GM23338 (cell line): ENCODE data around the gene ACSF3. TPM values are rescaled to one million over a fixed set of nuclear protein-coding genes. Genes with fewer than 3 reads are reported as not detected.

Source experiments
- ATAC-seq: fragments of 200-7000 bp; cut with Tn5 transposase; 3 replicates; pipeline ENCODE4 v1.9.1; 2020
- DNase-seq: peaks from one replicate; pipeline ENCODE4 v3.0.0-alpha.2; 2015; ENCODE audit warnings: low spot score
- H2AFZ ChIP-seq: fragments of 200-600 bp; sonication (generic); 2 replicates; pipeline ENCODE4 v1.8.0; 2016; ENCODE audit warnings: antibody characterized with exemption, mild to moderate bottlenecking, moderate library complexity
- H3F3A ChIP-seq: fragments of 200-600 bp; sonication (generic); replicated peaks from 2 replicates; pipeline ENCODE4 v1.8.0; 2017; ENCODE audit warnings: antibody characterized with exemption, mixed run types, low read depth
- H3K27ac ChIP-seq: fragments of 200-600 bp; sonication (generic); 2 replicates; pipeline ENCODE4 v1.6.1; 2016; ENCODE audit warnings: low read depth
- H3K27me3 ChIP-seq: fragments of 200-600 bp; sonication (generic); 2 replicates; pipeline ENCODE4 v1.8.0; 2016; ENCODE audit warnings: mild to moderate bottlenecking, mixed run types, moderate library complexity; ENCODE audit not compliant: insufficient read depth
- H3K36me3 ChIP-seq: fragments of 200-600 bp; sonication (generic); 2 replicates; pipeline ENCODE4 v1.8.0; 2016; ENCODE audit warnings: mild to moderate bottlenecking; ENCODE audit not compliant: insufficient read depth
- H3K4me1 ChIP-seq: fragments of 200-600 bp; sonication (generic); 2 replicates; pipeline ENCODE4 v1.8.0; 2016; ENCODE audit warnings: mild to moderate bottlenecking, moderate library complexity; ENCODE audit not compliant: insufficient read depth
- H3K4me2 ChIP-seq: fragments of 200-600 bp; sonication (generic); 2 replicates; pipeline ENCODE4 v1.7.1; 2017; ENCODE audit warnings: mixed run types
- H3K4me3 ChIP-seq: fragments of 200-600 bp; sonication (generic); 2 replicates; pipeline ENCODE4 v1.6.1; 2016; ENCODE audit warnings: mixed run types
- H3K79me2 ChIP-seq: fragments of 200-600 bp; sonication (generic); replicated peaks from 2 replicates; pipeline ENCODE4 v1.8.0; 2017; ENCODE audit warnings: mild to moderate bottlenecking; ENCODE audit not compliant: insufficient read depth
- H3K9me2 ChIP-seq: fragments of 200-600 bp; sonication (generic); 2 replicates; pipeline ENCODE4 v1.8.0; 2017; ENCODE audit not compliant: insufficient read depth
- H4K20me1 ChIP-seq: fragments of 200-600 bp; sonication (generic); replicated peaks from 2 replicates; pipeline ENCODE4 v1.8.0; 2017; ENCODE audit warnings: mild to moderate bottlenecking; ENCODE audit not compliant: insufficient read depth
- H3K27ac Mint-ChIP-seq: 2 replicates; pipeline ENCODE4 v1.8.0; 2020; ENCODE audit warnings: inconsistent platforms, mild to moderate bottlenecking, moderate library complexity, mixed read lengths
- H3K27me3 Mint-ChIP-seq: 3 replicates; pipeline ENCODE4 v1.8.0; 2022; ENCODE audit warnings: low read depth, mild to moderate bottlenecking, moderate library complexity, mixed read lengths, inconsistent platforms; ENCODE audit not compliant: insufficient read depth, poor library complexity
- H3K36me3 Mint-ChIP-seq: 3 replicates; pipeline ENCODE4 v1.8.0; 2021; ENCODE audit warnings: low read depth, mild to moderate bottlenecking, inconsistent platforms, moderate library complexity, mixed read lengths
- H3K4me1 Mint-ChIP-seq: 3 replicates; pipeline ENCODE4 v1.8.0; 2020; ENCODE audit warnings: mild to moderate bottlenecking, inconsistent platforms, mixed read lengths
- H3K4me3 Mint-ChIP-seq: 3 replicates; pipeline ENCODE4 v1.8.0; 2021; ENCODE audit warnings: moderate library complexity, mild to moderate bottlenecking, inconsistent platforms, mixed read lengths
- H3K9me3 Mint-ChIP-seq: 3 replicates; pipeline ENCODE4 v1.8.0; 2020; ENCODE audit warnings: moderate library complexity, mild to moderate bottlenecking, inconsistent platforms, mixed read lengths
- CTCF ChIP-seq, 2 experiments: fragments of 200-600 bp in 1 of 2; sonication (generic) in 1 of 2; conservative IDR thresholded peaks; 2 replicates each; pipeline versions ENCODE4 v1.5.1 to v1.6.1; 2016 to 2017; ENCODE audit warnings: antibody characterized with exemption in 2 of 2, low read depth in 2 of 2, mild to moderate bottlenecking in 2 of 2, moderate library complexity in 1 of 2
- ETS1 ChIP-seq: IDR thresholded peaks from 2 replicates; pipeline ENCODE4 v1.6.1; 2016; ENCODE audit warnings: antibody characterized with exemption
- EZH2phosphoT487 ChIP-seq: fragments of 200-600 bp; sonication (generic); IDR thresholded peaks from one replicate; pipeline ENCODE4 v1.8.1; 2018; ENCODE audit warnings: antibody characterized with exemption; ENCODE audit not compliant: unreplicated experiment
- JUNB ChIP-seq: IDR thresholded peaks from one replicate; pipeline ENCODE4 v1.6.1; 2016; ENCODE audit warnings: antibody characterized with exemption; ENCODE audit not compliant: unreplicated experiment
- NANOG ChIP-seq: IDR thresholded peaks from 2 replicates; pipeline ENCODE4 v1.6.1; 2016; ENCODE audit warnings: antibody characterized with exemption, borderline replicate concordance
- POLR2AphosphoS5 ChIP-seq: IDR thresholded peaks from 2 replicates; pipeline ENCODE4 v1.6.1; 2016; ENCODE audit warnings: antibody characterized with exemption, low read depth
- STAT1 ChIP-seq: IDR thresholded peaks from one replicate; pipeline ENCODE4 v1.6.1; 2016; ENCODE audit warnings: antibody characterized with exemption; ENCODE audit not compliant: unreplicated experiment
- ZNF114 ChIP-seq: fragments of 250-450 bp; sonication (Bioruptor Pico); IDR thresholded peaks from 2 replicates; pipeline ENCODE4 v1.5.0; 2020; ENCODE audit warnings: mild to moderate bottlenecking, moderate library complexity
- ZNF331 ChIP-seq: fragments of 250-450 bp; sonication (Bioruptor Pico); IDR thresholded peaks from 2 replicates; pipeline ENCODE4 v1.5.0; 2020; ENCODE audit warnings: low read depth, mild to moderate bottlenecking, moderate library complexity
- ZNF462 ChIP-seq: fragments of 250-450 bp; sonication (Bioruptor Pico); IDR thresholded peaks from 2 replicates; pipeline ENCODE4 v1.5.0; 2020; ENCODE audit warnings: mild to moderate bottlenecking, moderate library complexity
- polyA plus RNA-seq: library from polyadenylated mRNA; unstranded; fragments of >200 nt; fragmentation: Nextera tagmentation; extraction: Ambion mirVana; gene quantifications from 2 replicates; pipeline ENCODE4 v1.2.1, GENCODE V29; 2016
- total RNA-seq: library from RNA; depleted of rRNA; stranded (reverse); fragments of >200 nt; shearing (Covaris generic); gene quantifications from 2 replicates; pipeline ENCODE4 v1.2.3, GENCODE V29; 2014

ACSF3 gene
- total and polyA plus RNA-seq, 2 experiments from 2014 or later: 12.8 to 23.1 TPM

GRCh38 chr16:89076159-89076558 is 17.5 kb upstream of the ACSF3 start:
- H3K4me1 ChIP-seq: no peaks in the 10 kb centered on the region
- H3K36me3 ChIP-seq: no peaks in the 10 kb centered on the region
- H4K20me1 ChIP-seq: no peaks in the 10 kb centered on the region
- Mint-ChIP-seq H3K4me3 (no peak overlapping the region), H3K27me3 (peaks cover 20% of the 10 kb centered on the region), H3K36me3 (peaks cover 17% of the 10 kb centered on the region), H3K4me1 (no peaks in the 10 kb centered on the region), H3K27ac (no peak overlapping the region), H3K9me3 (peaks cover 42% of the 10 kb centered on the region)
- no peaks in the 10 kb centered on the region for H3K9me2 ChIP-seq
- no peak for TF ChIP-seq CTCF (conservative IDR thresholded peaks at IDR 0.05; ENCODE audit: low read depth in 2 of 2)
- TF ChIP-seq POLR2AphosphoS5: no peak
- no peak for TF ChIP-seq STAT1
- no peak for TF ChIP-seq EZH2phosphoT487
- TF ChIP-seq ETS1: no peak
- TF ChIP-seq ZNF331: no peak
- no peak for TF ChIP-seq ZNF462 (CRISPR knock-in tag)
- TF ChIP-seq NANOG: no peak
- no peak for TF ChIP-seq ZNF114 (CRISPR knock-in tag)
- TF ChIP-seq JUNB: no peak
- H3K27ac ChIP-seq: no peak overlapping the region
- no peak overlapping the region for H3K4me2 ChIP-seq
- no peak overlapping the region for H2AFZ ChIP-seq
- no peak for ATAC-seq
- no peaks in the 10 kb centered on the region for H3K27me3 ChIP-seq
- no peak overlapping the region for H3K4me3 ChIP-seq
- H3K79me2 ChIP-seq: no peaks in the 10 kb centered on the region
- no peak for DNase-seq
- H3F3A ChIP-seq: peaks cover 12% of the 10 kb centered on the region
